B cell (primary cell): ENCODE results near the gene ODAD4. TPM values are rescaled to one million over a fixed set of nuclear protein-coding genes. Genes with fewer than 3 reads are reported as not detected.
"Not testable (repeated sequence)": the region's sequence is repeated elsewhere in the genome, so short reads cannot be mapped to it uniquely, and the experiment has no call there.

Experiments used
- ATAC-seq: fragments of 200-7000 bp; cut with Tn5 transposase; one replicate; pipeline ENCODE4 v1.10.0; 2021; ENCODE audit warnings: low read depth, mild to moderate bottlenecking, moderate number of reproducible peaks, moderate library complexity
- CTCF ChIA-PET: fragments of 350-600 bp; sonication (Branson Sonifier 250); formaldehyde crosslinking; loops from one replicate; lab custom pipeline; 2021; ENCODE audit warnings: antibody characterized with exemption, inconsistent platforms; lab: Charles Lee
- POLR2A ChIA-PET: fragments of 350-600 bp; sonication (Branson Sonifier 250); formaldehyde crosslinking; loops from one replicate; lab custom pipeline; 2021; ENCODE audit warnings: antibody characterized with exemption; lab: Charles Lee
- DNase-seq: peaks from one replicate; pipeline ENCODE4 v3.0.0; 2013
- H2AFZ ChIP-seq: 2 replicates; pipeline ENCODE4 v1.6.1; 2012; ENCODE audit warnings: mild to moderate bottlenecking, low read depth, low read length; ENCODE audit not compliant: insufficient read depth, poor library complexity, severe bottlenecking
- H3K27ac ChIP-seq, 2 donors: 1 replicate in 1 of 2; 2 replicates in 1 of 2; pipeline ENCODE4 v1.5.1; 2012 to 2013; ENCODE audit warnings: low read length in 2 of 2, mild to moderate bottlenecking in 2 of 2, moderate library complexity in 1 of 2
- H3K27me3 ChIP-seq, 4 experiments: fragments of 200-600 bp in 1 of 4; sonication (generic) in 1 of 4; replicated peaks in 1 of 4; 1 replicate in 2 of 4; 2 replicates in 2 of 4; pipeline versions ENCODE4 v1.6.1 to v1.7.0; 2013 to 2016; ENCODE audit warnings: low read length in 3 of 4, mild to moderate bottlenecking in 2 of 4, mixed read lengths in 1 of 4, moderate library complexity in 1 of 4; ENCODE audit not compliant: insufficient read depth in 4 of 4, control insufficient read depth in 3 of 4; ENCODE audit errors: control extremely low read depth in 1 of 4
- H3K36me3 ChIP-seq, 2 experiments: replicated peaks in 1 of 2; 1 replicate in 1 of 2; 2 replicates in 1 of 2; pipeline versions ENCODE4 v1.6.1 to v1.7.1; 2013; ENCODE audit warnings: low read length in 1 of 2; ENCODE audit not compliant: insufficient read depth in 2 of 2, control insufficient read depth in 1 of 2; ENCODE audit errors: control extremely low read depth in 1 of 2, extremely low read depth in 1 of 2
- H3K4me1 ChIP-seq, 2 donors: fragments of 200-600 bp in 1 of 2; sonication (generic) in 1 of 2; 1 replicate in 1 of 2; 2 replicates in 1 of 2; pipeline versions ENCODE4 v1.5.1 to v1.6.1; 2013 to 2017; ENCODE audit warnings: low read length in 2 of 2; ENCODE audit not compliant: control insufficient read depth in 2 of 2, insufficient read depth in 2 of 2
- H3K4me2 ChIP-seq: replicated peaks from 2 replicates; pipeline ENCODE3; 2012; ENCODE audit warnings: mild to moderate bottlenecking, low read depth, low read length; ENCODE audit not compliant: poor library complexity, severe bottlenecking
- H3K4me3 ChIP-seq, 5 experiments: fragments of 200-600 bp in 1 of 5; sonication (generic) in 1 of 5; 1 replicate in 3 of 5; 2 replicates in 2 of 5; pipeline versions ENCODE4 v1.5.1 to v1.7.0; 2011 to 2016; ENCODE audit warnings: low read length in 4 of 5, mild to moderate bottlenecking in 4 of 5, low read depth in 2 of 5, control low read depth in 1 of 5, moderate library complexity in 1 of 5; ENCODE audit not compliant: insufficient read depth in 1 of 5; ENCODE audit errors: control extremely low read depth in 1 of 5, extremely low read depth in 1 of 5
- H3K79me2 ChIP-seq: fragments of 200-600 bp; sonication (generic); one replicate; pipeline ENCODE4 v1.6.0; 2016; ENCODE audit warnings: low read length; ENCODE audit not compliant: control insufficient read depth, insufficient read depth
- H3K9ac ChIP-seq: fragments of 200-600 bp; sonication (generic); 2 replicates; pipeline ENCODE4 v1.6.1; 2017; ENCODE audit warnings: mild to moderate bottlenecking, low read length, moderate library complexity
- H3K9me3 ChIP-seq, 3 donors: one replicate each; pipeline versions ENCODE4 v1.6.1 to v1.7.1; 2013; ENCODE audit warnings: low read length in 2 of 3; ENCODE audit not compliant: control insufficient read depth in 2 of 3, insufficient read depth in 1 of 3; ENCODE audit errors: control extremely low read depth in 1 of 3
- H4K20me1 ChIP-seq: 2 replicates; pipeline ENCODE4 v1.6.0; 2012; ENCODE audit warnings: mild to moderate bottlenecking, low read length; ENCODE audit not compliant: insufficient read depth, control insufficient read depth, poor library complexity, severe bottlenecking
- H3K27ac Mint-ChIP-seq: one replicate; pipeline ENCODE4 v1.8.0; 2021; ENCODE audit warnings: mixed read lengths
- H3K27me3 Mint-ChIP-seq: one replicate; pipeline ENCODE4 v1.8.0; 2021; ENCODE audit warnings: mixed read lengths
- H3K4me1 Mint-ChIP-seq: one replicate; pipeline ENCODE4 v1.8.0; 2021; ENCODE audit warnings: mixed read lengths
- H3K4me3 Mint-ChIP-seq: one replicate; pipeline ENCODE4 v1.8.0; 2021; ENCODE audit warnings: mixed read lengths
- H3K9me3 Mint-ChIP-seq: one replicate; pipeline ENCODE4 v1.8.0; 2022; ENCODE audit warnings: mixed read lengths; ENCODE audit not compliant: insufficient read depth
- EZH2 ChIP-seq: IDR thresholded peaks from 2 replicates; pipeline ENCODE4 v1.6.1; 2012; ENCODE audit warnings: borderline replicate concordance, low read depth, mild to moderate bottlenecking, moderate library complexity, low read length; ENCODE audit not compliant: insufficient read depth, poor library complexity, severe bottlenecking
- WGBS: methylation state at CpG from one replicate; pipeline ENCODE4 v1.1.5; 2013; ENCODE audit warnings: missing lambda C conversion rate; ENCODE audit not compliant: insufficient coverage; 5-methylcytosine and 5-hydroxymethylcytosine counted together
- intact Hi-C: fragments of 100-400 bp; cut with micrococcal nuclease; formaldehyde crosslinking; loops from one replicate; pipeline ENCODE4 v1.10.0; 2022
- polyA plus RNA-seq: library from polyadenylated mRNA; depleted of rRNA; stranded (reverse); fragments of >200 nt; gene quantifications from 2 replicates; pipeline ENCODE4 v1.2.3, GENCODE V29; 2012
- total RNA-seq, 2 donors: library from RNA; stranded (reverse); fragments of 120-200 nt in 1 of 2; gene quantifications; 1 replicate in 1 of 2; 2 replicates in 1 of 2; pipeline versions ENCODE4 v1.2.3 to v1.2.4, GENCODE V29; 2013 to 2022
- TF ChIP-seq, protein P1 (sequence below): fragments of 200-600 bp; IDR thresholded peaks from one replicate; pipeline ENCODE4 v1.8.0; 2022; ENCODE audit warnings: antibody characterized with exemption, mild to moderate bottlenecking

Gene ODAD4
- total and polyA plus RNA-seq, 2 donors (not counting 1 experiment from before 2014, with no cell fraction given) = 0.27 TPM; not detected in 1

DNA sequence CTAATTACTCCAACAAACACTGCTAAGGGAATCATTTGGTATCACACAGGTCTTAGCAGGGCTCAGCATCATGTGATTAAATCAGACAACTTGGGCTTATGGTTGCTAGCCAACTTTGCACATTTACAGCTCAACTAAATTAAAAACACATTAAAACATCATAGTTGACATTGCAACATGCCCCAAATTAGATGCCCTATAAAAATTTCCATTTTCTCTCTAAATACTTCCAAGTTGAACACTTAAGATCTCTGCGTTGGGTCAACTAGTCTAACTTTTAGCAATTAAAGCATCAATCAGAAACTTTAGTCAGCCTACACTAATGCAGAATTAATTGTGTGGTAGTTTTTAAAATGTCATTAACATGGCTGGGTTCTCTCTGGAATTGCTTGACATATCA, 74.7 kb downstream of the ODAD4 start:
- ATAC-seq = no peak
- H3K9me3 Mint-ChIP-seq = no peaks in the 10 kb centered on the region
- H3K9ac ChIP-seq = no peak overlapping the region
- peaks cover 82% of the 10 kb centered on the region for H4K20me1 ChIP-seq
- H3K4me2 ChIP-seq = no peak overlapping the region
- no peaks in the 10 kb centered on the region for H3K27me3 Mint-ChIP-seq
- no peaks in the 10 kb centered on the region for H3K9me3 ChIP-seq
- no peak overlapping the region for H2AFZ ChIP-seq
- H3K79me2 ChIP-seq = peaks cover 93% of the 10 kb centered on the region
- H3K27ac ChIP-seq = no peak overlapping the region
- H3K4me1 Mint-ChIP-seq = peaks cover 22% of the 10 kb centered on the region
- ChIA-PET CTCF (interaction anchor here (1.3 kb wide), 1 partner anchor 12 kb away, joined by 5 read pairs; the partner anchor contains the start of gene DNAJC7), POLR2A (no interaction called here)
- no CpG with 5 or more reads among the region's 1 CpG for WGBS
- peaks cover 0 to 8% of the 10 kb centered on the region in 2 donors for H3K4me1 ChIP-seq
- no peak overlapping the region for H3K27ac Mint-ChIP-seq
- H3K4me3 Mint-ChIP-seq = no peak overlapping the region
- intact Hi-C loops = no loop called here
- no peaks in the 10 kb centered on the region for H3K27me3 ChIP-seq
- no peak for DNase-seq
- TF ChIP-seq EZH2 = no peak
- no peak overlapping the region for H3K4me3 ChIP-seq
- peaks cover 8 to 43% of the 10 kb centered on the region in 2 experiments for H3K36me3 ChIP-seq

DNA sequence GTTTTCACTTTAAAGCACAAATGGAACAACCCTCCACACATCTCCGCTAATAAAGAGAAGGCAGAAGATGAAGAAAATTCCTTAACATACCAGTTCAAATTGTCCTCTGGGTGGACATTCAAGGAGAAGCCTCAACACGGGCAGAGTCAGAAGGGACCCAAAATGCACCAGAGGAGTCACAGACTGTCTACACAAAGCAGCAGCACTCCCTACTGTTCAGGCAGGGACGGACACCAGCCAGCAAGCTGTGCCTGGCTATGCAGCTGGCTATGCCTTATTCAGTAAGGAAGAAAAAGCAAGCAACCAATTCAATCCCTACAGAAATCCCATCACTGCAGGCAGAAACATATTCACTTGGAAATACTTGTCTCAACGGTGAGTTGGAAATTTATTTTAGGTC, 78.8 kb downstream of the ODAD4 start:
- peaks cover 46% of the 10 kb centered on the region for H3K4me1 Mint-ChIP-seq
- Histone ChIP-seq H3K4me3 (no peak overlapping the region), H3K27ac (no peak overlapping the region), H3K9ac (no peak overlapping the region), H4K20me1 (peaks cover 88% of the 10 kb centered on the region), H3K4me1 (peaks cover 0 to 8% of the 10 kb centered on the region in 2 donors), H2AFZ (no peak overlapping the region), H3K4me2 (no peak overlapping the region), H3K27me3 (no peaks in the 10 kb centered on the region), H3K36me3 (peaks cover 2 to 10% of the 10 kb centered on the region in 2 experiments), H3K9me3 (no peaks in the 10 kb centered on the region), H3K79me2 (peaks cover 100% of the 10 kb centered on the region)
- H3K4me3 Mint-ChIP-seq = no peak overlapping the region
- TF ChIP-seq, protein P1, sequence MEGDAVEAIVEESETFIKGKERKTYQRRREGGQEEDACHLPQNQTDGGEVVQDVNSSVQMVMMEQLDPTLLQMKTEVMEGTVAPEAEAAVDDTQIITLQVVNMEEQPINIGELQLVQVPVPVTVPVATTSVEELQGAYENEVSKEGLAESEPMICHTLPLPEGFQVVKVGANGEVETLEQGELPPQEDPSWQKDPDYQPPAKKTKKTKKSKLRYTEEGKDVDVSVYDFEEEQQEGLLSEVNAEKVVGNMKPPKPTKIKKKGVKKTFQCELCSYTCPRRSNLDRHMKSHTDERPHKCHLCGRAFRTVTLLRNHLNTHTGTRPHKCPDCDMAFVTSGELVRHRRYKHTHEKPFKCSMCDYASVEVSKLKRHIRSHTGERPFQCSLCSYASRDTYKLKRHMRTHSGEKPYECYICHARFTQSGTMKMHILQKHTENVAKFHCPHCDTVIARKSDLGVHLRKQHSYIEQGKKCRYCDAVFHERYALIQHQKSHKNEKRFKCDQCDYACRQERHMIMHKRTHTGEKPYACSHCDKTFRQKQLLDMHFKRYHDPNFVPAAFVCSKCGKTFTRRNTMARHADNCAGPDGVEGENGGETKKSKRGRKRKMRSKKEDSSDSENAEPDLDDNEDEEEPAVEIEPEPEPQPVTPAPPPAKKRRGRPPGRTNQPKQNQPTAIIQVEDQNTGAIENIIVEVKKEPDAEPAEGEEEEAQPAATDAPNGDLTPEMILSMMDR = no peak
- TF ChIP-seq EZH2 = no peak
- WGBS = 67% methylated on average over 1 of the region's 4 CpGs
- ChIA-PET POLR2A (interaction anchor here (0.6 kb wide), 1 partner anchor 25 kb away, joined by 4 read pairs; no protein-coding TSS in a partner anchor), CTCF (interaction anchor here (1.1 to 1.8 kb wide), 3 partner anchors 11 to 42 kb away, joined by 3 to 6 read pairs (median 4); partner anchors contain the start of genes CNP and NKIRAS2)
- no peak overlapping the region for H3K27ac Mint-ChIP-seq
- no peaks in the 10 kb centered on the region for H3K9me3 Mint-ChIP-seq
- DNase-seq = no peak
- ATAC-seq = no peak
- no peaks in the 10 kb centered on the region for H3K27me3 Mint-ChIP-seq
- intact Hi-C loops = no loop called here

DNA sequence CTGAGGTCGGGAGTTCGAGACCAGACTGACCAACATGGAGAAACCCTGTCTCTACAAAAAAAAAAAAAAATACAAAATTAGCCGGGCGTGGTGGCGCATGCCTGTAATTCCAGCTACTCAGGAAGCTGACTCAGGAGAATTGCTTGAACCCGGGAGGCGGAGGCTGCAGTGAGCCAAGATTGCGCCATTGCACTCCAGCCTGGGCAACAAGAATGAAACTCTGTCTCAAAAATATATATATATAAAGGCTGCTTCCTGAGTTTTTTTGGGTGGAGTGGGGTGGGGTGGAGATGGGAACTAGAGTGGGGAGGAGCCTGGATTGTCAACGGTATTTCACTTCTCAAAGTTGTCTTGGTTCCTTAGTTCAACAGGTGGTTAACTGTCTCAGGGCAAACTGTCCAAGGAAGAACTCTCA, 79.9 kb downstream of the ODAD4 start:
- Histone ChIP-seq H4K20me1 (peaks cover 76% of the 10 kb centered on the region), H3K4me1 (peaks cover 3 to 14% of the 10 kb centered on the region in 2 donors), H3K36me3 (peaks cover 2 to 10% of the 10 kb centered on the region in 2 experiments), H3K79me2 (peaks cover 100% of the 10 kb centered on the region)
- Mint-ChIP-seq H3K27ac (peak overlapping the region; percentile 4), H3K4me1 (peaks cover 43% of the 10 kb centered on the region)
- ATAC-seq, H3K4me3 ChIP-seq, DNase-seq, H3K4me3 Mint-ChIP-seq, H3K27me3 Mint-ChIP-seq, H2AFZ ChIP-seq, H3K4me2 ChIP-seq, H3K9ac ChIP-seq, intact Hi-C loops, H3K27me3 ChIP-seq, H3K9me3 Mint-ChIP-seq, H3K27ac ChIP-seq, POLR2A ChIA-PET, H3K9me3 ChIP-seq: not testable (repeated sequence)
- CTCF ChIA-PET = interaction anchor here (0.7 to 1.8 kb wide), 2 partner anchors 10 to 103 kb away, joined by 5 to 6 read pairs; partner anchors contain the start of gene NKIRAS2
- WGBS = 51% methylated on average over 6 of the region's 9 CpGs
